Keratinocyte (primary cell): ENCODE results near the gene XRCC1. TPM values are rescaled to one million over a fixed set of nuclear protein-coding genes. Genes with fewer than 3 reads are reported as not detected.

Source experiments
- DNase-seq: peaks from one replicate; pipeline ENCODE4 v3.0.0-alpha.2; 2011; ENCODE audit warnings: low read depth, missing footprints, low spot score
- FAIRE-seq: peaks from 2 replicates; lab custom pipeline; 2011; peaks lifted over from hg19 to GRCh38; lab: Jason Lieb, UNC
- H2AFZ ChIP-seq: 2 replicates; pipeline ENCODE4 v1.6.0; 2012; ENCODE audit warnings: low read length, control low read depth, inconsistent platforms; ENCODE audit not compliant: control insufficient read depth
- H3K27ac ChIP-seq: 2 replicates; pipeline ENCODE4 v1.5.1; 2011; ENCODE audit warnings: low read length; ENCODE audit not compliant: control insufficient read depth, insufficient read depth
- H3K27me3 ChIP-seq: 3 replicates; pipeline ENCODE4 v1.6.0; 2011; ENCODE audit warnings: low read length; ENCODE audit not compliant: control insufficient read depth, insufficient read depth; ENCODE audit errors: extremely low read depth
- H3K36me3 ChIP-seq, 2 experiments: 2 replicates in 1 of 2; 3 replicates in 1 of 2; pipeline ENCODE4 v1.5.1; 2011; ENCODE audit warnings: low read length in 2 of 2, mild to moderate bottlenecking in 1 of 2; ENCODE audit not compliant: control insufficient read depth in 2 of 2, insufficient read depth in 2 of 2; ENCODE audit errors: extremely low read depth in 1 of 2
- H3K4me1 ChIP-seq: 3 replicates; pipeline ENCODE4 v1.5.1; 2011; ENCODE audit warnings: low read length; ENCODE audit not compliant: control insufficient read depth, insufficient read depth; ENCODE audit errors: extremely low read depth
- H3K4me2 ChIP-seq: 3 replicates; pipeline ENCODE4 v1.6.0; 2011; ENCODE audit warnings: low read depth, low read length; ENCODE audit not compliant: control insufficient read depth, insufficient read depth; ENCODE audit errors: extremely low read depth
- H3K4me3 ChIP-seq, 3 experiments: fragments of 200-600 bp in 1 of 3; sonication (generic) in 1 of 3; 2 replicates in 2 of 3; 3 replicates in 1 of 3; pipeline ENCODE4 v1.5.1; 2011 to 2016; ENCODE audit warnings: low read length in 3 of 3, mild to moderate bottlenecking in 3 of 3, control low read depth in 2 of 3, inconsistent platforms in 1 of 3, low read depth in 1 of 3, mixed read lengths in 1 of 3, mixed run types in 1 of 3, moderate library complexity in 1 of 3; ENCODE audit not compliant: control insufficient read depth in 2 of 3, insufficient read depth in 2 of 3; ENCODE audit errors: extremely low read depth in 1 of 3
- H3K79me2 ChIP-seq: 2 replicates; pipeline ENCODE4 v1.6.0; 2012; ENCODE audit warnings: low read length; ENCODE audit not compliant: control insufficient read depth, insufficient read depth
- H3K9ac ChIP-seq: 3 replicates; pipeline ENCODE4 v1.6.0; 2011; ENCODE audit warnings: low read length; ENCODE audit not compliant: control insufficient read depth, insufficient read depth; ENCODE audit errors: extremely low read depth
- H3K9me1 ChIP-seq: 3 replicates; pipeline ENCODE4 v1.6.0; 2011; ENCODE audit warnings: low read length; ENCODE audit not compliant: control insufficient read depth, insufficient read depth; ENCODE audit errors: extremely low read depth
- H3K9me3 ChIP-seq: 2 replicates; pipeline ENCODE4 v1.5.1; 2012; ENCODE audit warnings: low read depth, low read length; ENCODE audit not compliant: control insufficient read depth
- H4K20me1 ChIP-seq: 3 replicates; pipeline ENCODE4 v1.6.0; 2011; ENCODE audit warnings: low read length; ENCODE audit not compliant: control insufficient read depth, insufficient read depth; ENCODE audit errors: extremely low read depth
- CTCF ChIP-seq, 3 experiments: IDR thresholded peaks in 1 of 3; conservative IDR thresholded peaks in 1 of 3; optimal IDR thresholded peaks in 1 of 3; 2 replicates in 2 of 3; 3 replicates in 1 of 3; pipeline versions ENCODE3 to v1.5.1; 2011; ENCODE audit warnings: low read length in 3 of 3, mild to moderate bottlenecking in 3 of 3, moderate library complexity in 2 of 3, control low read depth in 1 of 3, inconsistent platforms in 1 of 3; ENCODE audit not compliant: insufficient read depth in 2 of 3; ENCODE audit errors: extremely low read depth in 1 of 3
- EZH2 ChIP-seq: IDR thresholded peaks from one replicate; pipeline ENCODE4 v1.6.1; 2012; ENCODE audit warnings: inconsistent platforms, mild to moderate bottlenecking, low read length, moderate library complexity
- dilution Hi-C: fragments of 300-500 bp; cut with MboI; formaldehyde crosslinking; loops from one replicate; pipeline ENCODE4 v1.7.0; 2020; ENCODE audit warnings: low sequenced_read_pairs; ENCODE audit not compliant: extremely low pct_ligation_motif_present
- polyA plus RNA-seq, 5 experiments: library from polyadenylated mRNA; depleted of rRNA in 3 of 5; stranded (reverse) in 3 of 5; stranded (forward) in 1 of 5; unstranded in 1 of 5; fragments of >200 nt; gene quantifications; 1 replicate in 1 of 5; 2 replicates in 3 of 5; 3 replicates in 1 of 5; pipeline versions ENCODE4 v1.2.1 to v1.2.3, GENCODE V29; 2011 to 2012; ENCODE audit warnings: missing spikeins in 2 of 5, low read depth in 1 of 5, low replicate concordance in 1 of 5

XRCC1 gene
- polyA plus RNA-seq, 1 donor (not counting 4 experiments of a cell fraction or from before 2014, with no cell fraction given), result 16.3 TPM

GRCh38 chr19:43510713-43511112 lies 64.6 kb downstream of the XRCC1 start:
- dilution Hi-C loops, result no loop called here

GRCh38 chr19:43507880-43508279 lies 67.4 kb downstream of the XRCC1 start:
- FAIRE-seq, result no peak
- TF ChIP-seq EZH2 (no peak), CTCF (optimal IDR thresholded peaks at IDR 0.05 in 1 of 3, IDR thresholded peaks at IDR 0.05 in 1 of 3, conservative IDR thresholded peaks at IDR 0.05 in 1 of 3; ENCODE audit: extremely low read depth in 1 of 3, insufficient read depth in 2 of 3, low read length in 3 of 3) (no peak)

More at GRCh38 chr19:43510713-43511112, 64.6 kb downstream of the XRCC1 start:
- no peak overlapping the region for H2AFZ ChIP-seq
- no peak overlapping the region for H3K27ac ChIP-seq
- no peak overlapping the region for H3K4me3 ChIP-seq
- no peaks in the 10 kb centered on the region for H3K4me1 ChIP-seq
- H3K9me1 ChIP-seq, result no peaks in the 10 kb centered on the region
- H3K36me3 ChIP-seq, result peaks cover 17 to 31% of the 10 kb centered on the region in 2 experiments
- H3K79me2 ChIP-seq, result peaks cover under 1% of the 10 kb centered on the region
- no peak overlapping the region for H3K4me2 ChIP-seq
- no peaks in the 10 kb centered on the region for H3K9me3 ChIP-seq
- no peaks in the 10 kb centered on the region for H3K27me3 ChIP-seq
- no peak overlapping the region for H3K9ac ChIP-seq
- no peak for DNase-seq
- TF ChIP-seq CTCF (optimal IDR thresholded peaks at IDR 0.05 in 1 of 3, IDR thresholded peaks at IDR 0.05 in 1 of 3, conservative IDR thresholded peaks at IDR 0.05 in 1 of 3; ENCODE audit: extremely low read depth in 1 of 3, insufficient read depth in 2 of 3, low read length in 3 of 3), result no peak
- no peak for TF ChIP-seq EZH2
- H4K20me1 ChIP-seq, result no peaks in the 10 kb centered on the region
- no peak for FAIRE-seq

More at GRCh38 chr19:43507880-43508279, 67.4 kb downstream of the XRCC1 start:
- no peaks in the 10 kb centered on the region for H3K9me3 ChIP-seq
- H2AFZ ChIP-seq, result no peak overlapping the region
- dilution Hi-C loops, result no loop called here
- H3K9ac ChIP-seq, result no peak overlapping the region
- no peaks in the 10 kb centered on the region for H3K27me3 ChIP-seq
- H3K9me1 ChIP-seq, result no peaks in the 10 kb centered on the region
- H4K20me1 ChIP-seq, result no peaks in the 10 kb centered on the region
- H3K27ac ChIP-seq, result no peak overlapping the region
- H3K79me2 ChIP-seq, result peaks cover 6% of the 10 kb centered on the region
- no peak overlapping the region for H3K4me2 ChIP-seq
- H3K4me3 ChIP-seq, result no peak overlapping the region
- no peak for DNase-seq
- peaks cover 17 to 27% of the 10 kb centered on the region in 2 experiments for H3K36me3 ChIP-seq
- peaks cover 4% of the 10 kb centered on the region for H3K4me1 ChIP-seq
